OCI-LY7 (cell line): ENCODE measurements around the gene SLC22A4. TPM values are rescaled to one million over a fixed set of nuclear protein-coding genes. Genes with fewer than 3 reads are reported as not detected.

Experiments used
- BruUV-seq: library from RNA; stranded (reverse); fragments of 400-500 nt; replicated peaks from 2 replicates; lab custom pipeline; 2021; lab: Mats Ljungman, UMichigan
- CTCF ChIA-PET: fragments of 300-600 bp; sonication (Branson Sonifier 250); formaldehyde crosslinking; loops from one replicate; lab custom pipeline; 2022; ENCODE audit warnings: antibody characterized with exemption; ENCODE audit not compliant: unreplicated experiment; lab: Charles Lee
- POLR2A ChIA-PET: fragments of 300-600 bp; sonication (Branson Sonifier 250); formaldehyde crosslinking; loops from one replicate; lab custom pipeline; 2022; ENCODE audit warnings: antibody characterized with exemption; lab: Charles Lee
- DNase-seq: peaks from one replicate; pipeline ENCODE4 v3.0.0-alpha.2; 2015; ENCODE audit warnings: low spot score
- H2AFZ ChIP-seq: fragments of 200-600 bp; sonication (generic), shearing (Covaris generic); 2 replicates; pipeline ENCODE4 v1.6.1; 2014; ENCODE audit warnings: mild to moderate bottlenecking, antibody characterized with exemption, low read length, moderate library complexity
- H3K27ac ChIP-seq: fragments of 200-600 bp; sonication (generic); 2 replicates; pipeline ENCODE4 v1.5.1; 2014; ENCODE audit warnings: mixed run types, low read depth, mild to moderate bottlenecking, moderate library complexity, low read length, inconsistent platforms; ENCODE audit not compliant: poor library complexity, severe bottlenecking
- H3K36me3 ChIP-seq: fragments of 200-600 bp; sonication (generic); 2 replicates; pipeline ENCODE4 v1.6.1; 2014; ENCODE audit warnings: mild to moderate bottlenecking, antibody characterized with exemption, low read length, moderate library complexity, mixed read lengths; ENCODE audit not compliant: insufficient read depth
- H3K4me1 ChIP-seq: fragments of 200-600 bp; sonication (generic); 2 replicates; pipeline ENCODE4 v1.5.1; 2014; ENCODE audit warnings: mild to moderate bottlenecking, low read length; ENCODE audit not compliant: insufficient read depth, poor library complexity, severe bottlenecking
- H3K4me2 ChIP-seq: fragments of 200-600 bp; sonication (generic); 2 replicates; pipeline ENCODE4 v1.6.1; 2014; ENCODE audit warnings: mild to moderate bottlenecking, low read length
- H3K4me3 ChIP-seq: fragments of 200-600 bp; sonication (generic); 2 replicates; pipeline ENCODE4 v1.5.1; 2014; ENCODE audit warnings: mild to moderate bottlenecking, low read depth, low read length; ENCODE audit not compliant: poor library complexity, severe bottlenecking
- H3K79me2 ChIP-seq: fragments of 200-600 bp; sonication (generic); 2 replicates; pipeline ENCODE4 v1.6.1; 2016; ENCODE audit warnings: low read depth, mild to moderate bottlenecking, low read length, moderate library complexity, mixed read lengths; ENCODE audit not compliant: insufficient read depth
- H3K9me2 ChIP-seq: fragments of 200-600 bp; sonication (generic); 2 replicates; pipeline ENCODE4 v1.6.1; 2016; ENCODE audit warnings: mild to moderate bottlenecking, low read length, mixed read lengths; ENCODE audit not compliant: insufficient read depth
- H3K9me3 ChIP-seq: fragments of 200-600 bp; sonication (generic); 2 replicates; pipeline ENCODE4 v1.6.1; 2014; ENCODE audit warnings: mild to moderate bottlenecking, mixed run types, low read length, mixed read lengths
- H4K20me1 ChIP-seq: fragments of 200-600 bp; sonication (generic); 2 replicates; pipeline ENCODE4 v1.6.1; 2014; ENCODE audit warnings: mild to moderate bottlenecking, antibody characterized with exemption, low read length, moderate library complexity, mixed read lengths; ENCODE audit not compliant: insufficient read depth
- CTCF ChIP-seq: fragments of 200-600 bp; sonication (generic); conservative IDR thresholded peaks from 2 replicates; pipeline ENCODE4 v1.5.1; 2014; ENCODE audit warnings: mild to moderate bottlenecking, antibody characterized with exemption, low read length, moderate library complexity, mixed read lengths
- EZH2phosphoT487 ChIP-seq: fragments of 200-600 bp; sonication (generic); IDR thresholded peaks from 2 replicates; pipeline ENCODE4 v1.6.1; 2018; ENCODE audit warnings: low read depth, borderline replicate concordance, mild to moderate bottlenecking, mixed run types, antibody characterized with exemption, low read length, moderate library complexity, mixed read lengths
- intact Hi-C: fragments of 100-400 bp; cut with micrococcal nuclease; formaldehyde crosslinking; loops from one replicate; pipeline ENCODE4 v1.10.0; 2022; ENCODE audit not compliant: unreplicated experiment
- total RNA-seq, 2 experiments: library from RNA; depleted of rRNA in 1 of 2; stranded (reverse); fragments of >200 nt in 1 of 2; shearing (Covaris generic) in 1 of 2; gene quantifications; 2 replicates each; pipeline ENCODE4 v1.2.3, GENCODE V29; 2014 to 2022

SLC22A4 gene
- total RNA-seq, 2 experiments from 2014 or later = not detected

- no peaks in the 10 kb centered on the region for H3K79me2 ChIP-seq
- ChIA-PET POLR2A (interaction anchor here (1.0 to 1.4 kb wide), 3 partner anchors 9 to 40 kb away, joined by 3 to 7 read pairs (median 3); no protein-coding TSS in a partner anchor), CTCF (no interaction called here)
- peaks cover 3% of the 10 kb centered on the region; the same call in 1 of the 2 replicates for H3K36me3 ChIP-seq
- peaks cover 16% of the 10 kb centered on the region for H3K4me1 ChIP-seq
- TF ChIP-seq CTCF (no peak), EZH2phosphoT487 (no peak)
- H3K4me2 ChIP-seq = no peak overlapping the region
- BruUV-seq = no TSS peak
- no peak overlapping the region for H3K27ac ChIP-seq
- no peaks in the 10 kb centered on the region for H3K9me2 ChIP-seq
- DNase-seq = no peak
- no peak overlapping the region for H2AFZ ChIP-seq
- peaks cover 32% of the 10 kb centered on the region; the same call in 1 of the 2 replicates for H3K9me3 ChIP-seq
- H3K4me3 ChIP-seq = no peak overlapping the region
- no peaks in the 10 kb centered on the region for H4K20me1 ChIP-seq
- intact Hi-C loops = no loop called here
These were observed 47.4 kb upstream of the SLC22A4 start for GRCh38 chr5:132246806-132247205.

- DNase-seq = no peak
- peaks cover 13% of the 10 kb centered on the region; the same call in 1 of the 2 replicates for H3K9me3 ChIP-seq
- H3K27ac ChIP-seq = no peak overlapping the region
- H2AFZ ChIP-seq = no peak overlapping the region
- H3K4me2 ChIP-seq = no peak overlapping the region
- no TSS peak for BruUV-seq
- H3K36me3 ChIP-seq = no peaks in the 10 kb centered on the region; the same call in 1 of the 2 replicates
- H4K20me1 ChIP-seq = no peaks in the 10 kb centered on the region
- intact Hi-C loops = no loop called here
- H3K79me2 ChIP-seq = no peaks in the 10 kb centered on the region
- H3K4me1 ChIP-seq = no peaks in the 10 kb centered on the region
- POLR2A ChIA-PET = interaction anchor here (0.5 kb wide), 1 partner anchor 224 kb away, joined by 3 read pairs; no protein-coding TSS in a partner anchor
- CTCF ChIA-PET = no interaction called here
- TF ChIP-seq EZH2phosphoT487 (no peak), CTCF (no peak)
- H3K9me2 ChIP-seq = no peaks in the 10 kb centered on the region
- H3K4me3 ChIP-seq = no peak overlapping the region
These were observed 43.6 kb upstream of the SLC22A4 start for GRCh38 chr5:132250547-132250946.

GRCh38 chr5:132251220-132251725 is 42.9 kb upstream of the SLC22A4 start:
- ChIA-PET CTCF (no interaction called here), POLR2A (interaction anchor here (1.1 kb wide), 1 partner anchor 16 kb away, joined by 3 read pairs; no protein-coding TSS in a partner anchor)
- no peak overlapping the region for H2AFZ ChIP-seq
- intact Hi-C loops = no loop called here
- no TSS peak for BruUV-seq
- TF ChIP-seq CTCF (no peak), EZH2phosphoT487 (no peak)
- H3K27ac ChIP-seq = no peak overlapping the region
- H3K9me3 ChIP-seq = peaks cover 7% of the 10 kb centered on the region; the same call in 1 of the 2 replicates
- no peaks in the 10 kb centered on the region for H3K36me3 ChIP-seq
- H3K79me2 ChIP-seq = no peaks in the 10 kb centered on the region
- H3K4me1 ChIP-seq = no peaks in the 10 kb centered on the region
- no peaks in the 10 kb centered on the region for H4K20me1 ChIP-seq
- no peak overlapping the region for H3K4me3 ChIP-seq
- no peak for DNase-seq
- no peak overlapping the region for H3K4me2 ChIP-seq
- no peaks in the 10 kb centered on the region for H3K9me2 ChIP-seq
